ENCODE measurements around the gene CUBN.
A peak's percentile ranks its signal among the peaks of the same experiment; 100 is the strongest.

The CUBN gene

DNA sequence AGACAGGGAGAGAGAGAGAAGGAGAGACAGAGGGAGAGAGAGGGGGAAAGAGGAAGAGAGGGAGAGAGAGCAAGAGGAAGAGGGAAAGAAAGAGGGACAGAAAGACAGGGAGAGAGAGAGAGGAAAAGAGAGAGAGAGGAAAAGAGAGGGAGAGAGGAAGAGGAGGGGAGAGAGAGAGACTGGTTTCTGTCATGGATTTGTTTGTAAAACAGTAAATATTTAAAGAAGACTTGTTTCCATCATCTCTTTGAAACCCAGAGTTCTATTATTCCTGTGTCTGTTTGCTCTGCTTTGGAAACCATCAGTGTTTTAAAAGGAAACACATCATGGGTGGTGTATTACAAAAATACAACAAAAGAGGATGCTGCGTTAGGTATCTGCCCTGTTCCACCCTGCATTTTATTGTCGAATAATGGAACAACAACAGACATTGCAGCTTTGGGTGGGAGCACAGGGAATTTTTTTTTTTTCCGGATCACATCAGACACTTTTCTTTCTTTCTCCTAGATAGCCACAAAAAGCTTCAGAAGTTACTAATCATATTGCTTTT lies 161.7 kb downstream of the CUBN start:
- H3K9ac ChIP-seq: no peak overlapping the region
- H3K27ac ChIP-seq: peak overlapping the region; percentile 68
- no peaks in the 10 kb centered on the region for H3K27me3 ChIP-seq (ENCODE audit: control insufficient read depth, insufficient read depth, low read length)
- H3K36me3 ChIP-seq (ENCODE audit: control insufficient read depth, insufficient read depth, low read length): no peaks in the 10 kb centered on the region
- H3K9me3 ChIP-seq (ENCODE audit: control insufficient read depth, low read length): no peaks in the 10 kb centered on the region
- H3K79me2 ChIP-seq: no peaks in the 10 kb centered on the region
- no peak overlapping the region for H3K4me3 ChIP-seq (ENCODE audit: low read depth, low read length)
- H2AFZ ChIP-seq: peak overlapping the region; percentile 43
- no peak overlapping the region for H3K4me2 ChIP-seq (ENCODE audit: low read length)
- TF ChIP-seq, protein P1, sequence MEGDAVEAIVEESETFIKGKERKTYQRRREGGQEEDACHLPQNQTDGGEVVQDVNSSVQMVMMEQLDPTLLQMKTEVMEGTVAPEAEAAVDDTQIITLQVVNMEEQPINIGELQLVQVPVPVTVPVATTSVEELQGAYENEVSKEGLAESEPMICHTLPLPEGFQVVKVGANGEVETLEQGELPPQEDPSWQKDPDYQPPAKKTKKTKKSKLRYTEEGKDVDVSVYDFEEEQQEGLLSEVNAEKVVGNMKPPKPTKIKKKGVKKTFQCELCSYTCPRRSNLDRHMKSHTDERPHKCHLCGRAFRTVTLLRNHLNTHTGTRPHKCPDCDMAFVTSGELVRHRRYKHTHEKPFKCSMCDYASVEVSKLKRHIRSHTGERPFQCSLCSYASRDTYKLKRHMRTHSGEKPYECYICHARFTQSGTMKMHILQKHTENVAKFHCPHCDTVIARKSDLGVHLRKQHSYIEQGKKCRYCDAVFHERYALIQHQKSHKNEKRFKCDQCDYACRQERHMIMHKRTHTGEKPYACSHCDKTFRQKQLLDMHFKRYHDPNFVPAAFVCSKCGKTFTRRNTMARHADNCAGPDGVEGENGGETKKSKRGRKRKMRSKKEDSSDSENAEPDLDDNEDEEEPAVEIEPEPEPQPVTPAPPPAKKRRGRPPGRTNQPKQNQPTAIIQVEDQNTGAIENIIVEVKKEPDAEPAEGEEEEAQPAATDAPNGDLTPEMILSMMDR (IDR thresholded peaks at IDR 0.05): no peak
- H3K4me1 ChIP-seq: peaks cover 23% of the 10 kb centered on the region

DNA sequence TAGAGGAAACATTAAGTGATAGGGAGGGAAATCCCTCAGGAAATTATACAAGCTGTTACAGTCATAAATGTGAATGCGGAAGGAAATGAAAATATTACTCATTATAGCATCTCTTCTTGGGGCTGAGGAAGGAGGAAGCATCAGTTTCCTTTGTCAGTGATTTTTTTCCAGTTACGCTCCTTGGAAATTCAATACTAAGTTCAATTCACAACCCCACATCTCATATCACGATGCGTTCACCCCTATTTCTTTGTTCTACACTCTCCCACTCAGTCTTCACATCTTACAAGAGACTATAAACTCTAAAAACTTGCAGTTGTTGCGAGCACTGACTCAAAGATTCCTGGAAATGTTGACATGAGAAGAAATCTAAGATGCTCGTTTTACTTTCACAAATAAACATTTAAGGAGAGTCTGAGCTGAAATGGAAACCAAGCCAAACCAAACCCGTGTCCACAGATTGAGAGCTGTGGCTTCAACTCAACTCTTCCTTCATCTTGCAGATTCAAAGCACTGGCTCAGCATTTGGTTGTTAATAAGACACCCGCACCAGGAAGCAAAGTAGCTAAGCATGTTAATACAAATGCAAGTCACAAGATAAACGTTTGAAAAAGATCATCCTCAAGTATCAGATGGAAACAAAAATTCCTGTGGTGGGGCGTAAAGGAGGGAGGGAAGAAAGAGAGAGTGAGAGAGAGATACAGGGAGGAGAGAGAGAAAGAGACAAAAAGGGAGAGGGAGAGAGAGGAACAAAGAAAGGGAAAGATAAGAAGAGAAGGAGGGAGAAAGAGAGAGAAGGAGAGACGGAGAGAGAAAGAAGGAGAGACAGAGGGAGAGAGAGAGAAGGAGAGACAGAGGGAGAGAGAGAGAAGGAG lies 162.4 kb downstream of the CUBN start:
- H3K4me3 ChIP-seq (ENCODE audit: low read depth, low read length): no peak overlapping the region
- H3K27ac ChIP-seq: peak overlapping the region; percentile 68

DNA sequence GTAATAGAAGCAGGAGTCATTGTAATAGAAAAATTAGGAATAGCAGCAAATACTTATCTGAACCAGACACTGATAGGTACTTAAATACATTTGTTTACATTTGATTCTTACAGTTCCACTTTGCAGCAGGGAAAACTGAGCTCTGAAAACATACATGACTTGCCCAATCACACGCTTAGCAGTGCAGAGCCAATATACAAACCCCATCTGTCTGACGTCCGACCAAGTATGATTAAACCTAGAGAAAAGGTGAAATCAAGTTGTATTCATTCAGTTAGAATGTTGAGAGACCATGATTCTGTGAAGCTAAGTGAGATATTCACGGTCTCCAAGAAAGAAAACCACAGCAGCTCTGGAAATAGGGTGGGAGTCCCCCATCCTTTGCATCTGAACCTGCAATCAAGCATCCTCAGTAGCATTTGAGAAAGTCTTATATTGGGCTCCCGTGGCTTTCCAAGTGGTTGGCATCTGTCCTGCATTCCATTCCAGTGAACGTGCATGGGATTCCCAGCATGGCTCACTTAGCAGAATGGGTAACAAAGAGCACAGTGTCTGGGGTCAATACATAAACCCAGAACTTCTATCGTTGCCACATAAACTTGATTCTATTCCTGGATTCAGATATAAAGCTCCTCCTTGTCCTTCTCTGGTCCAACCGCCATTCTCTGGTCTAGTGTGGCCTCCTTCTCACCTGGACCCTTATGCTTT lies 163.7 kb downstream of the CUBN start:
- Histone ChIP-seq H3K9ac (no peak overlapping the region), H3K79me2 (no peaks in the 10 kb centered on the region), H3K9me3 (ENCODE audit: control insufficient read depth, low read length) (no peaks in the 10 kb centered on the region), H2AFZ (no peak overlapping the region), H3K4me2 (ENCODE audit: low read length) (no peak overlapping the region), H3K4me1 (peaks cover 23% of the 10 kb centered on the region), H3K27me3 (ENCODE audit: control insufficient read depth, insufficient read depth, low read length) (no peaks in the 10 kb centered on the region), H3K27ac (no peak overlapping the region), H3K4me3 (ENCODE audit: low read depth, low read length) (no peak overlapping the region), H3K36me3 (ENCODE audit: control insufficient read depth, insufficient read depth, low read length) (no peaks in the 10 kb centered on the region)
- TF ChIP-seq, protein P1 (IDR thresholded peaks at IDR 0.05): no peak

More for the DNA sequence above, 162.4 kb downstream of the CUBN start:
- H3K27me3 ChIP-seq (ENCODE audit: control insufficient read depth, insufficient read depth, low read length): no peaks in the 10 kb centered on the region
- H3K4me1 ChIP-seq: peaks cover 23% of the 10 kb centered on the region
- H3K9me3 ChIP-seq (ENCODE audit: control insufficient read depth, low read length): no peaks in the 10 kb centered on the region
- no peak overlapping the region for H3K9ac ChIP-seq
- no peak overlapping the region for H3K4me2 ChIP-seq (ENCODE audit: low read length)
- H2AFZ ChIP-seq: peak overlapping the region; percentile 43
- TF ChIP-seq, protein P1 (IDR thresholded peaks at IDR 0.05): no peak
- H3K79me2 ChIP-seq: no peaks in the 10 kb centered on the region
- no peaks in the 10 kb centered on the region for H3K36me3 ChIP-seq (ENCODE audit: control insufficient read depth, insufficient read depth, low read length)

DNA sequence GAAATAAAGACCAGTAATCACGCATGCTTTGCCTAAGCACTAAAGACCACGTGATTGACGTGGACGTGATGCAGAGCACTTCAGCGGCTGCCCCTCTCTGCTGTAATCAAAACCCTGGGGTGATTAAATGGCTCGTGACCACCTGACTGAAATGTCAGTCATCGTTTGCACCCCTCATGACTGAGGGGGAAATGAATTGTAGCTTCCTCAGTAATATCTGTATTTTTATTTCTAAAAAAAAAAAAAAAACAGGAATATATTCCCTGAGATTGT lies 164.3 kb downstream of the CUBN start:
- TF ChIP-seq, protein P1 (IDR thresholded peaks at IDR 0.05): no peak
- Histone ChIP-seq H3K79me2 (no peaks in the 10 kb centered on the region), H3K27ac (no peak overlapping the region), H3K4me2 (ENCODE audit: low read length) (no peak overlapping the region), H3K36me3 (ENCODE audit: control insufficient read depth, insufficient read depth, low read length) (no peaks in the 10 kb centered on the region), H2AFZ (no peak overlapping the region), H3K4me3 (ENCODE audit: low read depth, low read length) (no peak overlapping the region), H3K27me3 (ENCODE audit: control insufficient read depth, insufficient read depth, low read length) (no peaks in the 10 kb centered on the region), H3K9me3 (ENCODE audit: control insufficient read depth, low read length) (no peaks in the 10 kb centered on the region), H3K9ac (no peak overlapping the region), H3K4me1 (peaks cover 23% of the 10 kb centered on the region)

All from parathyroid adenoma (tissue), 2 donors.